Epithelial cell of esophagus (primary cell): ENCODE results near the gene SMTN.
A peak's percentile ranks its signal among the peaks of the same experiment; 100 is the strongest.

ENCODE experiments used
- DNase-seq: peaks from one replicate; pipeline ENCODE4 v3.0.0; 2010; ENCODE audit warnings: low read depth
- H3K4me3 ChIP-seq: 2 replicates; pipeline ENCODE4 v1.5.1; 2011; ENCODE audit warnings: mild to moderate bottlenecking, low read length, control low read depth
- TF ChIP-seq, protein P1 (sequence below): IDR thresholded peaks from 2 replicates; pipeline ENCODE4 v1.5.1; 2011; ENCODE audit warnings: low read depth, mild to moderate bottlenecking, low read length, control low read depth, inconsistent platforms; ENCODE audit not compliant: insufficient read depth; ENCODE audit errors: missing control alignments

The SMTN gene

DNA sequence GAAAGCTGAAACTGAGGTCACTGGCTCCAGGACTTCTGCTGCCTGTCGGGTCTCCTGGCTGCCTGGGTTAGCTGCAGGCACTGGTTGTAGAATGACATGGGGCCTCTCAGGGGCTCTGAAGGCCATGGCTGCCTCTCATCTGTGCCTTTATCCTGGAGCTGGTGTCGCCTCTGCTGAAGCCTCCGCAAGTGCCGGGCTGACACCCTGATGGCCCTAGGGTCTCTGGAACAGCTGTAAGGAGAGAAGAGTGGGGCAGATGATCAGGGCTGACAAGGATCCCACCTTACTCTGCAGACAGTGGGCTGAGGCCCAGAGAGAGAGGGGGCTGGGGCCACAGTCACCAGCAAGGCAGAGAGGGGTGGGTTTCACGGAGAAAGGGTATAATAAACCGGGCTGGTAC, 54.6 kb downstream of the SMTN start:
- H3K4me3 ChIP-seq = no peak overlapping the region
- TF ChIP-seq, protein P1, sequence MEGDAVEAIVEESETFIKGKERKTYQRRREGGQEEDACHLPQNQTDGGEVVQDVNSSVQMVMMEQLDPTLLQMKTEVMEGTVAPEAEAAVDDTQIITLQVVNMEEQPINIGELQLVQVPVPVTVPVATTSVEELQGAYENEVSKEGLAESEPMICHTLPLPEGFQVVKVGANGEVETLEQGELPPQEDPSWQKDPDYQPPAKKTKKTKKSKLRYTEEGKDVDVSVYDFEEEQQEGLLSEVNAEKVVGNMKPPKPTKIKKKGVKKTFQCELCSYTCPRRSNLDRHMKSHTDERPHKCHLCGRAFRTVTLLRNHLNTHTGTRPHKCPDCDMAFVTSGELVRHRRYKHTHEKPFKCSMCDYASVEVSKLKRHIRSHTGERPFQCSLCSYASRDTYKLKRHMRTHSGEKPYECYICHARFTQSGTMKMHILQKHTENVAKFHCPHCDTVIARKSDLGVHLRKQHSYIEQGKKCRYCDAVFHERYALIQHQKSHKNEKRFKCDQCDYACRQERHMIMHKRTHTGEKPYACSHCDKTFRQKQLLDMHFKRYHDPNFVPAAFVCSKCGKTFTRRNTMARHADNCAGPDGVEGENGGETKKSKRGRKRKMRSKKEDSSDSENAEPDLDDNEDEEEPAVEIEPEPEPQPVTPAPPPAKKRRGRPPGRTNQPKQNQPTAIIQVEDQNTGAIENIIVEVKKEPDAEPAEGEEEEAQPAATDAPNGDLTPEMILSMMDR = no peak
- no peak for DNase-seq

DNA sequence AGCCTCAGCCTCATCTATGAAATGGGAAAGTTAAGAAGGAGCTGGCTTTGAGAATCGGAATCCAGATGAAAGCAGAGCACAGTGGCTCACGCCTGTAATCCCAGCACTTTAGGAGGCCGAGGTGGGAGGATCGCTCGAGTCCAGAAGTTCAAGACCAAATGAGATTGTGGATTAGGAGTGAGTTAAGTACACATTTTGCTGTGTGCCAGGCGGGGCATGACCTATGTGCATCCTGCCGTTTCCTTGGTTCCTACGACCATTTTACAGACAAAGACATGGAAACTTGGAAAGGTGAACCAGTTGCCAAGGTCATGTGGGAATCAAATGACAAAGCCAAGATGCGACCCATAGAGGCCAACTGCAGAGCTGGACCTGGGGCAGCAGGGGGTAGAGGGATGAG, 55.0 kb downstream of the SMTN start:
- TF ChIP-seq, protein P1 = no peak
- DNase-seq = no peak
- H3K4me3 ChIP-seq = no peak overlapping the region

DNA sequence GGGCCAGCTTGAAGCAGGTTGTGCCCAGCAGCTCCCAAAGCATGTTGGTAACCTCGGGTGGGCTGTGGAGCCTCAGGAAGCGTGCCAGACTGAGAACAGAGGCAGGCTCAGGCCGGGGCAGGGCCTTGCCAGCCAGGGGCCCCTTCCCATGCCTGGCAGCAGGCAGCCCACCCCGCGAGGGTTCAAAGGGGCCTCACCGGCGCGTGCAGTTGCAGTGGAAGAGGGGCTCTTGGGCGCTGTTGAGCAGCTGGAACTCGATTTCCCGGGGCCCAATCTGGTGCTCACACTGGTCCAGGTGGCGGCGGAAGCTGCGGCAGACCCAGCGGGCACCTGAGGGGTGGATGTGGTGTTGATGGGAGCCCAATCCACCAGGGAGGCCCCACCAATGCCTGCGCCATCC, 55.6 kb downstream of the SMTN start:
- no peak overlapping the region for H3K4me3 ChIP-seq
- DNase-seq = no peak
- TF ChIP-seq, protein P1 = no peak

DNA sequence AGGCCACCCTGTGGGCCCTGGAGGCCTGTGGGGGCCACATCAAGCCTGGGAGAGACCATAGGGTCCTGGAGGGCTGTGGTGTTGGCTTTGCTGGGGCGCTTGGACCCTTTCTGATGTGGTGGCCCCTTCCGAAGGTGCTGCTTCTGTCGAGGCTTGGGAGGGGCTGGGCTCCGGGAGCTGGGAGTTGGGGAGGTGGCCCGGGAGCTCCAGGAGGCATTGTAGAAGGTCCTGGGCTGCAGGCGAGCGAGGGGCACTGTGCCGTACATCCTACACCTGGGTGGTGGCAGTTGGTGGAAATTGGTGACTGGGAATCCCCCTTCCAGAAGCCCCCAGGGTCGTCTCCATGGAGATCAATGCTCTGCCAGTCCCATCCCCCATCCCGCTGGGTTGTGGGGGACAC, 56.6 kb downstream of the SMTN start:
- TF ChIP-seq, protein P1 = no peak
- no peak for DNase-seq
- H3K4me3 ChIP-seq = no peak overlapping the region

DNA sequence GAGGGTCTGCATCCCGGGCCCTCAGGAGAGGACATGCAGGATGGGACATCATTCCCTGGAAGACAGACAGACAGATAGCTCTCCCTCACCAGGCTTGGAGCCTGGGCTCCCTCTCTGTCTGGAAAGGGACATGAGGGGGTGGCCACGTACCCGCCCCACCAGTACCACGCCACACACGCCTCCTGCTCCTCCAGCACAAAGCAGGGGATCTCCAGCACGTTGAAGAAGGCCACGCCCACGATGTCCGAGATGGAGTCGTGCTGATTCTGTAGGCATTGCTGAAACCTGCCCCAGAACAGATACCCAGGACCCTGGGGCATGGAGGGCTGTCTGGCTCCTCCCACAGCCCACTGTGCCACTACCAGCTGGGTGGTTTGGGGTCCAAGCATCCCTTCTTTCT, 57.0 kb downstream of the SMTN start:
- no peak overlapping the region for H3K4me3 ChIP-seq
- TF ChIP-seq, protein P1 = no peak
- no peak for DNase-seq

DNA sequence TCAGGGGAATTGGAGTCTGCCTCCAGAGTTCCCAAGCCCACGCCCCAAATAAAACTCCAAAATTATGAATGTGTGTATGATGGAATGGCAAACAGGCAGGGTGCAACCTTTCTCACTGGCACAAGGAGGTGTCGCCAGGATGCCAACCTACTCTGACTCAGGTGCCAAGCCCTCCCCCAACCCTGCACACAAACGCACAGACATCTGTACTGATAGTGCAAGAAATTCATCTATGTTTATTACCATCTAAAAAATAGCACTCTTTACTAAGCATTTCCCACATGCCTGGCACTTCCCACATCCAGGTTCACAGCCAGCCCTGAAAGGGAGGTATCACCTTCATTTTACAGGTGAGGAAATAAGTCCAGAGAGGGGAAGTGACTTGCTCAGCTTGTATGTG, 57.9 kb downstream of the SMTN start:
- H3K4me3 ChIP-seq = no peak overlapping the region
- DNase-seq = peak; percentile 22
- TF ChIP-seq, protein P1 = no peak

DNA sequence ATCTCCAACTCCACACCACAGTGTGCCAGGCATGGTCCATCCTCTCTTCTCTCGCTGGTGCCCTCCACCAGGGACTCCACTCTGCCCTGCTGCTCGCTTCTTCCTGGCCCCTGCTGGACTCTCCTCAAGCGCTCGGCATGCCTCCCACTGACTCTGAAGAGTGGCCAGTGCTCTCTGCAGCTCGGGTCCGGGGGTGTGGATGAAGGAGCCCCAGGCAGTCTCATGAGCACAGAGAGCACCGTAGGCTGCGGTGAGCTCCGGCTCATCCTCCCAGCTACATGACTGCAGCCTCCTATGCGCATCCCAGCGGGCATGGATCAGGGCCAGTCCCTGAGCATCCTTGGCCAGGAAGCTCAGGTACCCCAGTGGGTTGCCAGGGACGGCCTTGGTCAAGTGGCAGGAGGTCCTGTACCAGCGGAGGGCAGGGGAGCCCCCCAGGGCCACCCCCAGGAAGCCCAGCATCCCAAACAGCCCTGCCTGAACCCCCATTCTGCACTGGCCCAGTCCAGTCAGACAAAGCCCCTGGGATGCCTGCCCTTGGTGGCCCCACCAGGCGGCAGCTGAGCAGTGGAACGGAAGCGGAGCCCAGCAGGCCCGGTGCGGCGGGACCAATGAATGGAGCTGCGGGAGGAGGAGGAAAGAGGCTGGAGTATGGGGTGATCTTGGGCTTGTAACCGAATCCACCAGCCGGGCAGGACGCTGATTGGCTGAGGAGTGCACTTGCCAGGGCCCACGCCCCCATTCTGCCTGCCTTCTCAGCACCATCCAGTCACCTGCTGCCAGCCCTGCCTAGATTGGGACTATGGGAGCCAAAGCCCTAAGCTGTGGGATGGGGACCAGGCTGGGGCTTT, 59.0 kb downstream of the SMTN start, which contains the start of gene PLA2G3:
Gene PLA2G3 (minus strand): TSS at position 643 of the 851 bp plus-strand sequence. CDS start 154 bp downstream, at position 489.
- H3K4me3 ChIP-seq = peak within 1 kb of the TSS; percentile 2
- TF ChIP-seq, protein P1 = no peak
- peak; percentile 61 for DNase-seq
